ENCODE results near the gene KLHL30. TPM values are rescaled to one million over a fixed set of nuclear protein-coding genes. Genes with fewer than 3 reads are reported as not detected.

KLHL30 gene
- total RNA-seq, 2 experiments from 2014 or later: not detected

GRCh38 chr2:238116298-238117198, 21.9 kb upstream of the KLHL30 start:
- intact Hi-C loops (cut with micrococcal nuclease): no loop called here

GRCh38 chr2:238117199-238118154, 21.0 kb upstream of the KLHL30 start:
- Mint-ChIP-seq H3K27ac (no peak overlapping the region), H3K9me3 (peaks cover 4% of the 10 kb centered on the region), H3K4me1 (ENCODE audit: low read depth) (no peaks in the 10 kb centered on the region), H3K36me3 (ENCODE audit: low read depth) (no peaks in the 10 kb centered on the region), H3K27me3 (ENCODE audit: low read depth) (peaks cover 9% of the 10 kb centered on the region), H3K4me3 (no peak overlapping the region)
- intact Hi-C loops (cut with micrococcal nuclease): no loop called here
- CTCF ChIA-PET: no interaction called here
- no peak for DNase-seq

More at GRCh38 chr2:238116298-238117198, 21.9 kb upstream of the KLHL30 start:
- Mint-ChIP-seq H3K9me3 (peaks cover 4% of the 10 kb centered on the region), H3K36me3 (ENCODE audit: low read depth) (no peaks in the 10 kb centered on the region), H3K4me1 (ENCODE audit: low read depth) (no peaks in the 10 kb centered on the region), H3K27me3 (ENCODE audit: low read depth) (peaks cover 9% of the 10 kb centered on the region), H3K4me3 (no peak overlapping the region), H3K27ac (no peak overlapping the region)
- no peak for DNase-seq
- CTCF ChIA-PET: interaction anchor here (0.6 kb wide), 1 partner anchor 143 kb away, joined by 5 read pairs; no protein-coding TSS in a partner anchor

- intact Hi-C loops (cut with micrococcal nuclease): no loop called here
- CTCF ChIA-PET: no interaction called here
These were observed 18.6 kb upstream of the KLHL30 start for GRCh38 chr2:238119756-238120462.

GRCh38 chr2:238120463-238121298, 17.8 kb upstream of the KLHL30 start:
- Mint-ChIP-seq H3K9me3 (no peaks in the 10 kb centered on the region), H3K27me3 (ENCODE audit: low read depth) (peaks cover 9% of the 10 kb centered on the region), H3K27ac (no peak overlapping the region), H3K4me1 (ENCODE audit: low read depth) (no peaks in the 10 kb centered on the region), H3K4me3 (no peak overlapping the region), H3K36me3 (ENCODE audit: low read depth) (no peaks in the 10 kb centered on the region)
- CTCF ChIA-PET: no interaction called here
- no peak for DNase-seq
- intact Hi-C loops (cut with micrococcal nuclease): no loop called here

More at GRCh38 chr2:238119756-238120462, 18.6 kb upstream of the KLHL30 start:
- Mint-ChIP-seq H3K27ac (no peak overlapping the region), H3K4me3 (no peak overlapping the region), H3K4me1 (ENCODE audit: low read depth) (no peaks in the 10 kb centered on the region), H3K27me3 (ENCODE audit: low read depth) (peaks cover 9% of the 10 kb centered on the region), H3K9me3 (no peaks in the 10 kb centered on the region), H3K36me3 (ENCODE audit: low read depth) (no peaks in the 10 kb centered on the region)
- DNase-seq: no peak

- Mint-ChIP-seq H3K4me1 (ENCODE audit: low read depth) (no peaks in the 10 kb centered on the region), H3K27me3 (ENCODE audit: low read depth) (peaks cover 9% of the 10 kb centered on the region), H3K4me3 (no peak overlapping the region), H3K27ac (no peak overlapping the region), H3K9me3 (no peaks in the 10 kb centered on the region), H3K36me3 (ENCODE audit: low read depth) (no peaks in the 10 kb centered on the region)
- CTCF ChIA-PET: no interaction called here
- intact Hi-C loops (cut with micrococcal nuclease): no loop called here
- no peak for DNase-seq
These were observed 16.8 kb upstream of the KLHL30 start for GRCh38 chr2:238121511-238122286.

- H3K4me1 Mint-ChIP-seq (ENCODE audit: low read depth): no peaks in the 10 kb centered on the region
- H3K27me3 Mint-ChIP-seq (ENCODE audit: low read depth): peaks cover 7% of the 10 kb centered on the region
- H3K27ac Mint-ChIP-seq: no peak overlapping the region
- no peak overlapping the region for H3K4me3 Mint-ChIP-seq
- intact Hi-C loops (cut with micrococcal nuclease): no loop called here
- no peaks in the 10 kb centered on the region for H3K9me3 Mint-ChIP-seq
- CTCF ChIA-PET: no interaction called here
- no peaks in the 10 kb centered on the region for H3K36me3 Mint-ChIP-seq (ENCODE audit: low read depth)
- DNase-seq: no peak
These were observed 15.9 kb upstream of the KLHL30 start for GRCh38 chr2:238122287-238123217.

- Mint-ChIP-seq H3K36me3 (ENCODE audit: low read depth) (no peaks in the 10 kb centered on the region), H3K27me3 (ENCODE audit: low read depth) (peaks cover 6% of the 10 kb centered on the region), H3K27ac (no peak overlapping the region), H3K4me3 (no peak overlapping the region), H3K9me3 (no peaks in the 10 kb centered on the region), H3K4me1 (ENCODE audit: low read depth) (no peaks in the 10 kb centered on the region)
- CTCF ChIA-PET: no interaction called here
- intact Hi-C loops (cut with micrococcal nuclease): no loop called here
- DNase-seq: no peak
These were observed 15.1 kb upstream of the KLHL30 start for GRCh38 chr2:238123218-238123971.

GRCh38 chr2:238123991-238124470, 14.4 kb upstream of the KLHL30 start:
- CTCF ChIA-PET: interaction anchor here (0.5 kb wide), 1 partner anchor 219 kb away, joined by 3 read pairs; no protein-coding TSS in a partner anchor
- Mint-ChIP-seq H3K36me3 (ENCODE audit: low read depth) (no peaks in the 10 kb centered on the region), H3K27ac (no peak overlapping the region), H3K27me3 (ENCODE audit: low read depth) (peaks cover 4% of the 10 kb centered on the region), H3K4me3 (no peak overlapping the region), H3K9me3 (no peaks in the 10 kb centered on the region), H3K4me1 (ENCODE audit: low read depth) (no peaks in the 10 kb centered on the region)
- no peak for DNase-seq
- intact Hi-C loops (cut with micrococcal nuclease): no loop called here

- CTCF ChIA-PET: interaction anchor here (0.5 to 0.6 kb wide), 2 partner anchors 13 to 219 kb away, joined by 3 read pairs; no protein-coding TSS in a partner anchor
- Mint-ChIP-seq H3K27ac (no peak overlapping the region), H3K27me3 (ENCODE audit: low read depth) (peaks cover 3% of the 10 kb centered on the region), H3K4me3 (no peak overlapping the region), H3K4me1 (ENCODE audit: low read depth) (no peaks in the 10 kb centered on the region), H3K36me3 (ENCODE audit: low read depth) (no peaks in the 10 kb centered on the region), H3K9me3 (no peaks in the 10 kb centered on the region)
- intact Hi-C loops (cut with micrococcal nuclease): no loop called here
- DNase-seq: no peak
These were observed 13.9 kb upstream of the KLHL30 start for GRCh38 chr2:238124488-238125126.

All from activated naive CD4-positive, alpha-beta T cell treated with anti-CD3 and anti-CD28 coated beads for 36 hours (primary cell).